22Rv1 (cell line): ENCODE data around the gene MRAS.

ENCODE experiments used
- CTCF ChIP-seq: fragments of 450-650 bp; IDR thresholded peaks from 2 replicates; pipeline ENCODE4 v1.5.1; 2017; ENCODE audit warnings: mild to moderate bottlenecking
- ZFX ChIP-seq: fragments of 450-650 bp; IDR thresholded peaks from 2 replicates; pipeline ENCODE4 v1.6.1; 2017; ENCODE audit warnings: antibody characterized with exemption, borderline replicate concordance

- no peak for TF ChIP-seq CTCF
- no peak for TF ChIP-seq ZFX
These were observed 48.5 kb downstream of the MRAS start for GRCh38 chr3:138396752-138397410.
